IMR-90 (cell line): ENCODE data around the gene DDT. TPM values are rescaled to one million over a fixed set of nuclear protein-coding genes. Genes with fewer than 3 reads are reported as not detected.
"Not testable (repeated sequence)": the region's sequence is repeated elsewhere in the genome, so short reads cannot be mapped to it uniquely, and the experiment has no call there.

ENCODE experiments used
- ATAC-seq: fragments of 200-7000 bp; cut with Tn5 transposase; 2 replicates; pipeline ENCODE4 v1.9.1; 2020; ENCODE audit warnings: low read depth, mild to moderate bottlenecking, moderate library complexity
- BruUV-seq: library from RNA; stranded (reverse); fragments of 400-500 nt; replicated peaks from 2 replicates; lab custom pipeline; 2021; lab: Mats Ljungman, UMichigan
- CTCF ChIA-PET: fragments of 300-600 bp; formaldehyde crosslinking; extraction: SDS; loops from one replicate; lab custom pipeline; 2021; ENCODE audit warnings: antibody characterized with exemption; lab: Yijun Ruan, JAX
- POLR2A ChIA-PET: fragments of 300-600 bp; sonication (Branson Sonifier 250); formaldehyde crosslinking; loops from one replicate; lab custom pipeline; 2022; ENCODE audit warnings: antibody characterized with exemption; ENCODE audit not compliant: unreplicated experiment; lab: Charles Lee
- DNase-seq: peaks from one replicate; pipeline ENCODE4 v3.0.0; 2013
- H2AFZ ChIP-seq: replicated peaks from 2 replicates; pipeline ENCODE3; 2013; ENCODE audit warnings: low read length, mild to moderate bottlenecking; ENCODE audit not compliant: poor library complexity
- H2AK5ac ChIP-seq: 2 replicates; pipeline ENCODE4 v1.6.1; 2013; ENCODE audit warnings: low read depth, low read length, inconsistent platforms
- H2AK9ac ChIP-seq: replicated peaks from 2 replicates; pipeline ENCODE3; 2013; ENCODE audit warnings: mild to moderate bottlenecking, low read depth, low read length, moderate library complexity; ENCODE audit not compliant: poor library complexity
- H2BK120ac ChIP-seq: 2 replicates; pipeline ENCODE4 v1.6.1; 2013; ENCODE audit warnings: low read depth, low read length, inconsistent platforms
- H2BK15ac ChIP-seq: 3 replicates; pipeline ENCODE4 v1.6.1; 2013; ENCODE audit warnings: low read depth, low read length, inconsistent platforms
- H2BK20ac ChIP-seq: 2 replicates; pipeline ENCODE4 v1.6.1; 2013; ENCODE audit warnings: low read depth, mild to moderate bottlenecking, inconsistent platforms, low read length, moderate library complexity
- H2BK5ac ChIP-seq: 2 replicates; pipeline ENCODE4 v1.6.1; 2013; ENCODE audit warnings: mild to moderate bottlenecking, low read depth, low read length, inconsistent platforms; ENCODE audit not compliant: poor library complexity, severe bottlenecking
- H3K14ac ChIP-seq: replicated peaks from 2 replicates; pipeline ENCODE4 v1.6.1; 2013; ENCODE audit warnings: low read depth, low read length, inconsistent platforms
- H3K18ac ChIP-seq: 2 replicates; pipeline ENCODE4 v1.6.1; 2013; ENCODE audit warnings: low read depth, low read length, control low read depth
- H3K23ac ChIP-seq: 2 replicates; pipeline ENCODE4 v1.6.1; 2013; ENCODE audit warnings: low read depth, low read length, inconsistent platforms
- H3K27ac ChIP-seq: 2 replicates; pipeline ENCODE4 v1.5.1; 2013; ENCODE audit warnings: mild to moderate bottlenecking, control low read depth, low read length; ENCODE audit not compliant: insufficient read depth
- H3K27me3 ChIP-seq: 2 replicates; pipeline ENCODE4 v1.6.1; 2013; ENCODE audit warnings: low read length; ENCODE audit not compliant: control insufficient read depth, insufficient read depth
- H3K36me3 ChIP-seq: 2 replicates; pipeline ENCODE4 v1.6.1; 2013; ENCODE audit warnings: low read length, mixed read lengths; ENCODE audit not compliant: control insufficient read depth, insufficient read depth
- H3K4ac ChIP-seq: 2 replicates; pipeline ENCODE4 v1.6.1; 2013; ENCODE audit warnings: low read depth, low read length, inconsistent platforms
- H3K4me1 ChIP-seq: 2 replicates; pipeline ENCODE4 v1.6.1; 2013; ENCODE audit warnings: low read length, mixed read lengths; ENCODE audit not compliant: control insufficient read depth, insufficient read depth
- H3K4me2 ChIP-seq: 2 replicates; pipeline ENCODE4 v1.6.1; 2013; ENCODE audit warnings: low read depth, mild to moderate bottlenecking, control low read depth, low read length, moderate library complexity
- H3K4me3 ChIP-seq: 2 replicates; pipeline ENCODE4 v1.5.1; 2013; ENCODE audit warnings: low read depth, mild to moderate bottlenecking, control low read depth, low read length, moderate library complexity; ENCODE audit not compliant: insufficient read depth
- H3K56ac ChIP-seq: 2 replicates; pipeline ENCODE4 v1.6.1; 2013; ENCODE audit warnings: low read length, inconsistent platforms; ENCODE audit not compliant: insufficient read depth; ENCODE audit errors: extremely low read depth
- H3K79me1 ChIP-seq, 2 experiments: 2 replicates each; pipeline ENCODE4 v1.6.1; 2013; ENCODE audit warnings: low read length in 2 of 2, inconsistent platforms in 1 of 2, low read depth in 1 of 2
- H3K9ac ChIP-seq: 2 replicates; pipeline ENCODE4 v1.6.1; 2013; ENCODE audit warnings: low read depth, low read length, control low read depth
- H3K9me1 ChIP-seq: 2 replicates; pipeline ENCODE4 v1.6.1; 2013; ENCODE audit warnings: low read length, inconsistent platforms; ENCODE audit not compliant: insufficient read depth
- H3K9me3 ChIP-seq: 2 replicates; pipeline ENCODE4 v1.6.1; 2013; ENCODE audit warnings: low read length; ENCODE audit not compliant: control insufficient read depth, insufficient read depth
- H4K20me1 ChIP-seq: 2 replicates; pipeline ENCODE4 v1.6.1; 2013; ENCODE audit warnings: low read length, inconsistent platforms; ENCODE audit not compliant: insufficient read depth
- H4K5ac ChIP-seq: 2 replicates; pipeline ENCODE4 v1.6.1; 2013; ENCODE audit warnings: mild to moderate bottlenecking, low read depth, low read length, control low read depth
- H4K8ac ChIP-seq, 2 experiments: 2 replicates each; pipeline ENCODE4 v1.6.1; 2013; ENCODE audit warnings: low read depth in 2 of 2, low read length in 2 of 2, control low read depth in 1 of 2, inconsistent platforms in 1 of 2
- H4K91ac ChIP-seq: 2 replicates; pipeline ENCODE4 v1.6.1; 2013; ENCODE audit warnings: low read depth, low read length, inconsistent platforms; ENCODE audit not compliant: insufficient read depth
- CEBPB ChIP-seq: IDR thresholded peaks from 2 replicates; pipeline ENCODE4 v1.6.1; 2012; ENCODE audit warnings: low read depth, low read length, improper control_type of control experiment
- WGBS, 2 experiments: methylation state at CpG; one replicate each; pipeline versions ENCODE4 v1.1.5 to v1.1.7; 2013; ENCODE audit warnings: missing lambda C conversion rate in 2 of 2; ENCODE audit not compliant: insufficient read length in 1 of 2; ENCODE audit errors: extremely low coverage in 2 of 2; 5-methylcytosine and 5-hydroxymethylcytosine counted together
- dilution Hi-C: fragments of 300-500 bp; cut with HindIII; formaldehyde crosslinking; loops from one replicate; pipeline ENCODE4 v1.14.3; 2018; ENCODE audit warnings: low sequenced_read_pairs; ENCODE audit not compliant: unreplicated experiment
- in situ Hi-C: fragments of 300-500 bp; cut with MboI; formaldehyde crosslinking; loops from 3 replicates; pipeline ENCODE4 v1.14.3; 2019; ENCODE audit warnings: low sequenced_read_pairs, inconsistent platforms, mixed read lengths
- intact Hi-C: fragments of 100-400 bp; cut with micrococcal nuclease; formaldehyde crosslinking; loops from 2 replicates; pipeline ENCODE4 v1.10.0; 2022
- polyA plus RNA-seq, 3 experiments: library from polyadenylated mRNA; depleted of rRNA; stranded (reverse); fragments of >200 nt; gene quantifications; 2 replicates each; pipeline ENCODE4 v1.2.3, GENCODE V29; 2012; ENCODE audit warnings: low replicate concordance in 1 of 3
- total RNA-seq: library from RNA; depleted of rRNA; stranded (reverse); fragments of >200 nt; gene quantifications from 2 replicates; pipeline ENCODE4 v1.2.3, GENCODE V29; 2012; rRNA removed

DDT gene
- total and polyA plus RNA-seq, 2 of the 4 experiments (the other 2 are of a cell fraction), result 54.8 to 151 TPM

DNA sequence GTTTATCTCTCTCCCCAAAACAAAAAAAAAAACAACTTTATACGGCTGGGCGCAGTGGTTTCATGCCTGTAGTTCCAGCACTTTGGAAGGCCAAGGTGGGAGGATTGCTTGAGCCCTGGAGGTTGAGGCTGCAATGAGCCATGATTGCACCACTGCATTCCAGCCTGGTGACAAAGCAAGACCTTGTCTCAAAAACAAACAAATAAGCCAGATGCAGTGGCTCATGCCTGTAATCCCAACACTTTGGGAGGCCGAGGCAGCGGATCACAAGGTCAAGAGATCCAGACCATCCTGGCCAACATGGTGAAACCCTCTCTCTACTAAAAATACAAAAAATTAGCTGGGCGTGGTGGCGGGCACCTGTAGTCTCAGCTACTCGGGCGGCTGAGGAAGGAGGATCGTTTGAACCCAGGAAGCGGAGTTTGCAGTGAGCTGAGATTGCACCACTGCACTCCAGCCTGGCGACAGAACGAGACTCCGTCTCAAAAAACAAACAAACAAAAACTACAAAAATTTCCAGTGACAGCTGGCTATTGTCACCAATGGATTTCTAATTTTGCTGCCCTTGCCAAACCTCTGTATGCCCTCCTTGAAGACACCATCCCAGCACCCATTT lies 52.5 kb downstream of the DDT start:
- H3K23ac ChIP-seq, BruUV-seq, H3K4me2 ChIP-seq, H4K8ac ChIP-seq, H2BK15ac ChIP-seq, H2AFZ ChIP-seq, CTCF ChIA-PET, H3K18ac ChIP-seq, H2BK5ac ChIP-seq, H3K36me3 ChIP-seq, H3K4me3 ChIP-seq, H3K9me1 ChIP-seq, intact Hi-C loops, H3K27ac ChIP-seq, H2AK5ac ChIP-seq, H2BK20ac ChIP-seq, dilution Hi-C loops, H3K9ac ChIP-seq, H2BK120ac ChIP-seq, H3K4me1 ChIP-seq, in situ Hi-C loops, H4K20me1 ChIP-seq, POLR2A ChIA-PET, H4K91ac ChIP-seq, H3K4ac ChIP-seq, H3K14ac ChIP-seq, H3K56ac ChIP-seq, H3K27me3 ChIP-seq, H4K5ac ChIP-seq, H3K79me1 ChIP-seq, ATAC-seq, H2AK9ac ChIP-seq: not testable (repeated sequence)
- DNase-seq, result peak; percentile 25
- TF ChIP-seq CEBPB, result peak; percentile 53; the same call in 1 of the 2 replicates
- 67% methylated on average over 3 of the region's 13 CpGs; no CpG with 5 or more reads in 1 of the 2 experiments for whole genome bisulfite sequencing, 2 experiments
- peaks cover 12% of the 10 kb centered on the region for H3K9me3 ChIP-seq

Other genes starting within 250 kb of the DDT start
- gene ZNF70, start 223.3 kb downstream of the DDT start, total RNA-seq, result 3.9 and 4.3 TPM in 2 replicates
- 1.8 and 2.3 TPM in 2 replicates for gene ZNF70, start 223.3 kb downstream of the DDT start, polyA plus RNA-seq (2012; rRNA removed)
- not detected in 2 replicates for gene VPREB3, start 220.0 kb downstream of the DDT start, total RNA-seq
- gene VPREB3, start 220.0 kb downstream of the DDT start, polyA plus RNA-seq (2012; rRNA removed), result not detected in 2 replicates
- gene C22orf15, start 211.5 kb downstream of the DDT start, total RNA-seq, result 1.7 and 2.3 TPM in 2 replicates
- gene C22orf15, start 211.5 kb downstream of the DDT start, polyA plus RNA-seq (2012; rRNA removed), result 3.1 and 3.5 TPM in 2 replicates
- gene CHCHD10, start 206.5 kb downstream of the DDT start, total RNA-seq, result 1.4 and 2.2 TPM in 2 replicates
- 10.8 and 11.2 TPM in 2 replicates for gene CHCHD10, start 206.5 kb downstream of the DDT start, polyA plus RNA-seq (2012; rRNA removed)
- 1.4 and 2.2 TPM in 2 replicates for gene MMP11, start 201.6 kb downstream of the DDT start, total RNA-seq
- gene MMP11, start 201.6 kb downstream of the DDT start, polyA plus RNA-seq (2012; rRNA removed), result 5.9 and 6.0 TPM in 2 replicates
- 97.5 and 110 TPM in 2 replicates for gene SMARCB1, start 187.5 kb downstream of the DDT start, total RNA-seq
- gene SMARCB1, start 187.5 kb downstream of the DDT start, polyA plus RNA-seq (2012; rRNA removed), result 157 and 159 TPM in 2 replicates
- under 0.01 and 0.18 TPM in 2 replicates for gene DERL3, start 135.4 kb downstream of the DDT start, total RNA-seq
- gene DERL3, start 135.4 kb downstream of the DDT start, polyA plus RNA-seq (2012; rRNA removed), result 0.50 and 0.62 TPM in 2 replicates
- 2.8 and 3.2 TPM in 2 replicates for gene SLC2A11, start 116.6 kb downstream of the DDT start, total RNA-seq
- 6.6 and 8.7 TPM in 2 replicates for gene SLC2A11, start 116.6 kb downstream of the DDT start, polyA plus RNA-seq (2012; rRNA removed)
- 123 and 125 TPM in 2 replicates for gene MIF, start 80.1 kb downstream of the DDT start, total RNA-seq
- gene MIF, start 80.1 kb downstream of the DDT start, polyA plus RNA-seq (2012; rRNA removed), result 530 and 798 TPM in 2 replicates
- gene GSTT2B, start 13.2 kb downstream of the DDT start, total RNA-seq, result 13.1 and 15.1 TPM in 2 replicates
- gene GSTT2B, start 13.2 kb downstream of the DDT start, polyA plus RNA-seq (2012; rRNA removed), result 76.7 and 77.0 TPM in 2 replicates
- gene DDTL, start 7.6 kb downstream of the DDT start, total RNA-seq, result 0.36 and 0.83 TPM in 2 replicates
- 1.5 TPM in 2 replicates for gene DDTL, start 7.6 kb downstream of the DDT start, polyA plus RNA-seq (2012; rRNA removed)
- gene GSTT2, start 5.7 kb upstream of the DDT start, total RNA-seq, result 1.1 and 1.4 TPM in 2 replicates
- gene GSTT2, start 5.7 kb upstream of the DDT start, polyA plus RNA-seq (2012; rRNA removed), result 4.6 and 6.9 TPM in 2 replicates
- not detected in 2 replicates for gene GSTT4, start 31.0 kb upstream of the DDT start, total RNA-seq
- gene GSTT4, start 31.0 kb upstream of the DDT start, polyA plus RNA-seq (2012; rRNA removed), result not detected in 2 replicates
- 21.3 and 21.4 TPM in 2 replicates for gene CABIN1, start 36.9 kb upstream of the DDT start, total RNA-seq
- 23.3 and 27.6 TPM in 2 replicates for gene CABIN1, start 36.9 kb upstream of the DDT start, polyA plus RNA-seq (2012; rRNA removed)
- gene SUSD2, start 207.0 kb upstream of the DDT start, total RNA-seq, result 0.18 and 0.28 TPM in 2 replicates
- 1.6 and 2.4 TPM in 2 replicates for gene SUSD2, start 207.0 kb upstream of the DDT start, polyA plus RNA-seq (2012; rRNA removed)